Measurements from ENCODE around the gene CFAP251. TPM values are rescaled to one million over a fixed set of nuclear protein-coding genes. Genes with fewer than 3 reads are reported as not detected.

The CFAP251 gene
- polyA plus RNA-seq, 4 donors = 8.9 to 16.8 (median 12.8) TPM

DNA sequence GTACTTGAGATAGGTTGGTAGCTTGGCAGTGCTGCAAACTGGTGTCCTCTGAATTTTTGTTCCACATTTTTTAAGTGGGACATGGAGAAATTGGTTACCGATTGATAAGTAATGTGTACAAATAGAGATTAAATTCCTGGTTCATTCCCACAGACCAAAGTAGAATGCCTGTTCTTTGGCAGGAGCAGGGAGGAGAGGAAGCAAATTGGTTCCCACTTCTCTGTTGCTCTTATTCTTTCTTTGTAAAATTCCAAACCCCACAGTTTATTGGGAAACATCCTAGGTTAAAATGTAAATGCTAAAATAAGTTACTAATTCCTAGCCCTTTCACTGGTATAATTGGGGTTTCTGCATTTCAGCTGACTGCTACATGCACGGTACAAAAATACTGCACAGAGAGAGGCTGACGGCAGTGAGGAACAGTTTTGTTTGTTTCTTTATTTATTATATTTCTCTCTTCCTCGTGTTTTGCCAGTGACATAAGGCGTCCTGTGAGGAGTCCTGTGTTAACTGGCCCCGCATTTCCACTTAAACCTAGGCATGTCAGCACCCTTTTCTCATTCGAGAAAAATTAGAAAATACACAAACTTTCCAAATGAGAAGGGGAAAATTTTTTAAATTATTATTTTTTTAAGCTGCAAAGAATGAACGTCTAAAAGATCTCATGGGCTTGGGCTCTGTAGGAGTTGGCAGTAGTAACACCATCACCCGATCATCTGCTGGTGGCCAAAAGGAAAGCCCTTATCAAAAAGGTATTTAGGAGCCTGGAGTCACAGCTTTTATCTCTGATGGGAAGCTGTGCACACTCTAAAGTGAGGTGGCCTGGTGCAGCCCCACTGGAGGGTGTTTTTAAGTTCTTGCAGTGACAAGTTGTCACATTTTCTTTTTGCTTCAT lies 77.9 kb downstream of the CFAP251 start:
- DNase-seq (ENCODE audit: low read depth in 4 of 4, low spot score in 2 of 4) = no peak

GRCh38 chr12:121996945-121997612 lies 78.7 kb downstream of the CFAP251 start:
- DNase-seq (ENCODE audit: low read depth in 4 of 4, low spot score in 2 of 4) = no peak

GRCh38 chr12:122001466-122002209 lies 83.2 kb downstream of the CFAP251 start:
- no peak for DNase-seq (ENCODE audit: low read depth in 4 of 4, low spot score in 2 of 4)

DNA sequence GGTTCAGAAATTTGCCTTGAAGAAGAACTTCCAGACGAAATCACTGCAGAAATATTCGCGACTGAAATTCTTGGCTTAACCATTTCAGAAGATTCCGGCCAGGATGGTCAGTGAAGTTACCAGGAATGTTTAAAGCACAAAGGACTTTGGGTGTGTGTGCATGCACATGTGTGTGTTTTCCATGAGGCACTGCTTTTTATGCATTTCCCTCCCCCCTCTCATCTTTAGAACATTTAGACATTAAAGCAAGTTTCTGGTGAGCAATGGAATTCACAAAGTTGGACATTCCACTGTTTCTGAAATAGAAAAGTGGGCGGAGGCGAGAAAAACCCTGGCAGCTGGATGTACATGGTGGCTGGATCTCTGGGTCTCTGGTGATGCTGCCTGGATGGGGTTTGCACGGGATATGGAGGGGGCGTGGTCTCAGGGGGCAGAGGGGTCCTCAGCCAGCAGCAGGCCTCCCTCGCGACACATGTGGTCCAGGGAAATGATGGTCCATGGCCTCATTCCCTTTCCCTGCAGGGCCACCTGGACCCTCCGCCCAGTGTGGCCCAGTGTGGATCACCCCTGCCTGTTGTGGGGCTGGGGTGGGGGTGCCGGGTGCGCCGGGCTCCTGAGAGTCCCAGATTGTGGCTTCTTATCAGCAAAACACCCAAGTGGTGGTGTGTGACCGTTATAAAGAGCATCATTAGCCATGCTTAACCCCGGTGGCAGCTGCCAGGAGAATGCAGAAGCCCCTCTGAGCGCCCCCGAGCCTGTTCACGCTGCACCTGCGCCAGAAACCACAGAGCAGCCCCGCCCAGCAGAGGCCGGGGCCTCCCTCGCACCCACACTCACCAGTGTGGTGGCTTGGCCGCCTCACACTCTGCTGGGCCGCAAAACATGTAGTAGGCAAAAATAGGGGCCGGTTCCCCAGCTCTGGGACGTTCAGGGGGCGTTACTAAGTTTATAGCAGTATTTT lies 85.5 kb downstream of the CFAP251 start:
- DNase-seq (ENCODE audit: low read depth in 4 of 4, low spot score in 2 of 4) = no peak

- DNase-seq (ENCODE audit: low read depth in 4 of 4, low spot score in 2 of 4) = no peak
These were observed 86.3 kb downstream of the CFAP251 start for GRCh38 chr12:122004633-122005071.

DNA sequence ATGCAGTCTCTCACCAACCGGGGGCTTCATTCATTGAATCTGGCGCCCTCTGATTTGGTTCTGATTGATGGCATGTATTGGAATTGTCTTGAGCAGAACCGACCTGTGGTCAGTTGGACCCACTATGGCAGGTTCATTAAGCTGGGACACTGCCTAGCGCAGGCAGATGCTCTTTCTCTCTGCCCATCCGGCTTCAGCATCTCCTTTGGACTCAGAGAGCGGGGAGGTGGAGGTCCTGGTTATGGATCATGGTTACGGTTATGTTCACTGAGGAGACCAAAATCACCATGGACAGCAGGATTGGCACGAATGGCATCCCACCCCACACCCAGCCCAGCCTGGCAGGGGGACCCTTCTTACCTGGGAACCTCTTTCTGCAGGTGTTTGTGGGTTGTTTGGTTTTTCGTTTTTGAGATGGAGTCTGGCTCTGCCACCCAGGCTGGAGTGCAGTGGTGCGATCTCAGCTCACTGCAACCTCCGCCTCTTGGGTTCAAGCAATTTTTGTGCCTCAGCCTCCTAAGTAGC lies 86.9 kb downstream of the CFAP251 start:
- no peak for DNase-seq (ENCODE audit: low read depth in 4 of 4, low spot score in 2 of 4)

DNA sequence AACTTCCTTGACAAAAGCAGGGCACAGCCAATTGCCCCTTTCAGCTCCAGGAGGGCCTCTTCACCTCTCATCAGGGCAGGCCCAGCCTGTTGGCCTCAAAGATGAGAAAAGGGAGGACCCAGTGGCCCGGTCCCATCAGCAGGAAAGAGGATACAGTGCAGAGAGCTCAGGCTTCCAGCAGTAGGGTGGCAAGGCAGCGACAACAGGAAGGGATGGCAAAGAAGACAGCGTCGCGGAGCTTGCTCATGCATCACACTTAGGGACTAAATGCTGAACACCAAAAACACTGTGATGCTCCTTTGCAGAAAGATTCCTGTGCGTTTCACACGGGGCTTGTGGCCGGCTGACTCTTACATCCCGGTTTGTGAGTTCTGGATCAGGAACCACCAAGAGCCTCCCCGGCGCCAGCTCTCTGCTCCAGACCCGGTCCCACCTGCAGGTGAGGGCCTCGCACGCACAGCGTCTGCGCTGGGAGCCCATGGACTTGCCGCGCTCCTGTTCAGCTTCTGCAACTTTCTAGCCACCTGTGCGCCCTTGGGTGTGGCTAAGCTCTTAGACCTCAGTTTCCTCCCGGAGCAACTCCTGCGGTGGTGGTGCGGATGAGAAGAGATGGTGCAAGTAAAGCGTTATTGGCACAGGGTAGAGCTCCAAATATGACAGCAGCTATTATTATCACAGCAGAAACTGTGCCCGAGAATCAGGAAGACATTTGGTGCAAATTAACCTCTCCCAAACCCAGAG lies 88.0 kb downstream of the CFAP251 start:
- no peak for DNase-seq (ENCODE audit: low read depth in 4 of 4, low spot score in 2 of 4)

DNA sequence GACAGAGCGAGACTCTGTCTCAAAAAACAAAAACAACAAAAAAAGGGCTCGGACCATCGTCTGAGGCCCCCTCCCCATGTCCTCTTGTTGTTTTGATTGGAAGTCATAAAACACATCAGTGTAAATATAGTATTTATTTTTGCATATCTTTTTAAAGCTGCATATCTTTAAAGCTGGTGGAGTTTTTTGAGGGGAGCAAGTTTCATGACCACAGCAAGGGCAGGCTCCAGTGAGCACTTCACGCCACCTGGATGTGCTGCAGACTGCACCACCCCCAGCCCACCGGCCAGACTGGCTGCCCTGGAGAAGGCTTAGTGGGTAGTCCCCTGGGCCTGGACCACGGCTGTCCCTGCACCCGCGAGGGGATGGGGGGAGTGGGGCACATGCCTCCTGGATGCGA lies 91.3 kb downstream of the CFAP251 start:
- DNase-seq (ENCODE audit: low read depth in 4 of 4, low spot score in 2 of 4) = no peak

- DNase-seq (ENCODE audit: low read depth in 4 of 4, low spot score in 2 of 4) = no peak
These were observed 93.8 kb downstream of the CFAP251 start for GRCh38 chr12:122012184-122012583.

- no peak for DNase-seq (ENCODE audit: low read depth in 4 of 4, low spot score in 2 of 4)
These were observed 94.7 kb downstream of the CFAP251 start for GRCh38 chr12:122013136-122013535.

- no peak for DNase-seq (ENCODE audit: low read depth in 4 of 4, low spot score in 2 of 4)
These were observed 95.6 kb downstream of the CFAP251 start for GRCh38 chr12:122013791-122014590.

GRCh38 chr12:122014781-122015180 lies 96.4 kb downstream of the CFAP251 start:
- no peak for DNase-seq (ENCODE audit: low read depth in 4 of 4, low spot score in 2 of 4)

GRCh38 chr12:122018457-122018856 lies 100.1 kb downstream of the CFAP251 start:
- DNase-seq (ENCODE audit: low read depth in 4 of 4, low spot score in 2 of 4) = no peak

- DNase-seq (ENCODE audit: low read depth in 4 of 4, low spot score in 2 of 4) = no peak
These were observed 100.5 kb downstream of the CFAP251 start for GRCh38 chr12:122018937-122019336.

DNA sequence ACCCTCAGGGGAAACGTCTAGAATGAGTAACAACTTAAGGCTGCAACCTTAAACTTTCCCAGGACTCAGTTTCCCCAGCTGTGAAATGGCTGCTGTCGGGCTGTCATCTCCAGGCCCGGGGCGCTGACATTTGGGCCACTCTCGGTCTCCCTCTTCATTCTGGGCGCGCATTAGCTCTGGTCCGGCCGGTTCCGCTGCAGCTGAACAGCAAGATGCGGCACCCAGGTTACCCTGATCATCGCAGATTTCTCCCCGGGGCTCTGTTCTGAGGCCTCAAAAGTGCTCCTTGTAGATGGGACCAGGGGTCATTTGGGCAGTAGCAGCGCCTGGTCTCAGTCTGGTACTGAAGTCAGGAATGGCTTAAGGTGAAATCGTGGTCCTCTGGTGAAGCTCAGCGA lies 102.4 kb downstream of the CFAP251 start:
- DNase-seq (ENCODE audit: low read depth in 4 of 4, low spot score in 2 of 4) = no peak

DNA sequence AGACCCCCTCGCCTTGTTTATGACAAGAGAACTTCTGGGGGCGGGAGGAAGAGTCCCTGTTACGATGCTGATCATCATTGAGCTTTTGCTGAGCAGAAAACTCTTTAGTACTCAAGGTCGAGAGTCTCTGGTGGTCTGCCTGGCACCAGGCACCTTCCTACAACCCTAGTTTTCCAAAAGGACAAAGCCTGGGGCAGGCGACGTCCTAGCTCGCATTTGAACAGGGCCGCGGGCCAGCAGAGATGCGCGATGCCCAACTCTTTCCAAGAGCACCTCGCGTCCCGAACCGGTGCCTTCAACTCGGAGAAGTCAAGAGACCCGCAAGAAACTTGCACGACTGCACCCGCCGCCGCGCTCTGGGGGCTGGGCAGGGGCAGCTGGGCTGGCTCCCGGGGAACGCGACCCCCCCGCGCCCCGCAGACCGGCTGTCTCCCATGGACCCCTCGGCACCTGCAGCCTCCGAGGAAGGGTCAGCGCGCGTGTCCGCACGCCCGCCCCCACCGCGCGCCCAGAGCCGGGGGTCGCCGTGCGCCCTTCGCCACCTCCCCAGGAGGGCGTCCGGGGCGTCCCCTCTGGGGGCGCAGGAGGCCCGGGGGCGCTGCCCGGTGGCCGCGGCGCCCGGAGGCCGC lies 102.9 kb downstream of the CFAP251 start:
- DNase-seq (ENCODE audit: low read depth in 4 of 4, low spot score in 2 of 4) = no peak

DNA sequence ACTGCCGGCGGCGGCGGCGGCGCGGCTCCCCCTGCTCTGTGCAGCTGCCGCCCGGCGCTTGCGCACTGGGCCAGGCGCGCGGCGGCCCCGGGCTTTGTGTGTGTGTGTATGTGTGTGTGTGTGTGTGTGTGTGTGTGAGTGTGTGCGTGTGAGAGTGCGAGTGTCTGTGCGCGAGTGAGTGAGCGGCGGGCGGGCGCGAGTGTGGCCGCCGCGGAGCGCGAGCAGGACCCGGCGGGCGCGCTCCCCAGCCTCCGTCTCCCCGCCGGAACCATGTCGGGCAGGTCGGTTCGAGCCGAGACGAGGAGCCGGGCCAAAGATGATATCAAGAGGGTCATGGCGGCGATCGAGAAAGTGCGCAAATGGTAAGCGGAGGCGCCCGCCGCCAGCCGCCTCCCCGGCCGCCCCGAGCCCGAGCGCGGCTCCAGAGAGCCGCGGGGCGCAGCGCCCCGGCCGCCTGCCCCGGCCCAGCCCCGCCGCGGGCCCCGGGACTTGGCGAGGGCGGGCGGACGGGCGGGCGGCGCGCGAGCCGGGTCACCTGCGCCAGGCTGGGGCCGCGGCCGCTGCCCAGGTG lies 103.5 kb downstream of the CFAP251 start, which contains the start of gene BCL7A:
Gene BCL7A (plus strand): TSS at position 63 of the 571 bp plus-strand sequence. CDS start 208 bp downstream, at position 271.
- peak in 2 of 4 donors; percentile 49 to 63 for DNase-seq (ENCODE audit: low read depth in 4 of 4, low spot score in 2 of 4)

All from left renal cortex interstitium (tissue), 4 donors.